AG10803 (cell line): Measurements from ENCODE around the gene TFCP2L1.

Source experiments
- DNase-seq: peaks from one replicate; pipeline ENCODE4 v3.0.0; 2010; ENCODE audit warnings: low read depth
- H3K4me3 ChIP-seq: 2 replicates; pipeline ENCODE4 v1.5.1; 2011; ENCODE audit warnings: mild to moderate bottlenecking, low read length, control low read depth
- CTCF ChIP-seq: conservative IDR thresholded peaks from 2 replicates; pipeline ENCODE4 v1.5.1; 2011; ENCODE audit warnings: mild to moderate bottlenecking, low read length, control low read depth, inconsistent platforms

Gene TFCP2L1

DNA sequence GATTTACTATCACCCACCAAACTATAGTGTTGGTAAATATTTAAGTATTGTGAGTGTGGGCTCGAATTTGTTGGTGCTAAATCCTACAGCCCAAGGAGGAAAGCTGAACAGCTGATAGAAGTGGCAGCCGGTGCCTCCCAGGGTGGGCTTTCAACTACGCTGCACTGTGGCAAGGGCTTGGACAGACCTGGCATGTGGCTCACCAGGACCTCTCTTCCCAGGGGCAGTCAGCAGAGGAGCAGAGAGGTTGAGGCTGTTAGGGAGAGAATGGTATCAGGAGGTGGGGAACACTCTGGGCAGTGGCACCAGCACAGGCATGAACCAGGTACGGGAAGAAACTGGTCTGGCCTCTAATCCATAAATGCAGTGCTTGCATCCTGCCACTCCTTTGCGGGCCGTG, 44.6 kb downstream of the TFCP2L1 start:
- no peak for DNase-seq
- TF ChIP-seq CTCF, result no peak
- H3K4me3 ChIP-seq, result no peak overlapping the region

- H3K4me3 ChIP-seq, result no peak overlapping the region
- TF ChIP-seq CTCF, result no peak
- DNase-seq, result no peak
Measured at GRCh38 chr2:121239969-121240368, 45.0 kb downstream of the TFCP2L1 start.

DNA sequence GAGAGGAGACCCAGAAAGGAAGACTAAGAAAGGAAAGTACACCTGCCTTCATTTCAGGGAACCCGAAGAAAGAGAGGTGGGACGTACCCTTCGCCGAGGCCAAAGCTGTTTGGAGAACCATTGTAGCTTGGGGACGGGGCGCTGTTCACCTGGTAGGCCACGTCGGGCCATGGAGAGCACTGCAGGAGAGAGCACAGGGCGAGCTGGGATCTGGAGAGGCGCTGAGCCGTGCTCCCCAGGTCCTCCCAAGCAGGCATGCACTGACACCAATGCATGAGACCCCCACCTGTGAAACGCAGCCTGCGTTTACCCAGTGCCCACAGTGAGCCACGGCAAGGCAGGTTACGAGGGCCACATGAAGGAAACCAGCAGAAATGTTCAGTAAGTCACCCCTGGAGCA, 45.5 kb downstream of the TFCP2L1 start:
- no peak overlapping the region for H3K4me3 ChIP-seq
- no peak for DNase-seq
- TF ChIP-seq CTCF, result no peak

- H3K4me3 ChIP-seq, result no peak overlapping the region
- DNase-seq, result no peak
- TF ChIP-seq CTCF, result no peak
Measured at GRCh38 chr2:121238828-121239227, 46.2 kb downstream of the TFCP2L1 start.

DNA sequence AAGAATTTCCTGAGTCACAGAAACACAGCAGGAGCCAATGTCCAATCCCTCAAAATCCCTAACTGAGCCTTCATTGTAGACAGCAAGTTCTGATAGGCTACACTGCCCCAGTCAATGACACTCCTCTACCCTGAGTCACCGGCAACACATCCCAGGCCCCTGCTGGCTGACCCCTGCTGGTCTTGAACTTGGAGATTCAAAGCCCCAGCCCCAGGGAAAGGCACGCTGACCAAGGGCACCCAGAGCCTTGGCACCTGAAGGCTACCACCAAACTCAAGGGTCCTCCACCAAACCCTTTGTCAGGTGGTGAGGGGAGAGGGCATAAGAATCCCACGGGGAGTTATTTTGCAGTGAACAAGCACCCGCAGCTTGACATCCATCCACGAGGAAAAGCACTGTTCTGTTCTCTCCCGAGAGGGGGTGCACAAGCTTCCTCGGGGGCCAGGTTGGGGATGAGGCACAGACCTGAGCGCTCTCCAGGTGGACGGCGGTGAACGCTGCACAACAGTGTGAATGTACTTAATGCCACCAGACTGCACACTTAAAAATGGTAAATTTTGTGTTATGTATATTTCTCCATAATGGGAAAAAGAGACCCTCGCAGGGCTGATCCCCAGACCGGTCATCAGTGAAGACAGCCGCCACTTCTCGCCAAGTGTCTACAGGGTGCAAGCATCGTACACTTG, 46.9 kb downstream of the TFCP2L1 start:
- DNase-seq, result no peak
- TF ChIP-seq CTCF, result no peak
- H3K4me3 ChIP-seq, result no peak overlapping the region

GRCh38 chr2:121237336-121237979, 47.5 kb downstream of the TFCP2L1 start:
- DNase-seq, result no peak
- no peak overlapping the region for H3K4me3 ChIP-seq
- no peak for TF ChIP-seq CTCF

- no peak overlapping the region for H3K4me3 ChIP-seq
- DNase-seq, result no peak
- no peak for TF ChIP-seq CTCF
Measured at GRCh38 chr2:121236650-121237180, 48.3 kb downstream of the TFCP2L1 start.
